Measurements from ENCODE around the gene RAB3GAP1. TPM values are rescaled to one million over a fixed set of nuclear protein-coding genes. Genes with fewer than 3 reads are reported as not detected.

RAB3GAP1 gene
- total RNA-seq, 3 donors from 2014 or later (not counting 1 experiment from before 2014, with no cell fraction given), result 9.6 to 12.6 (median 9.8) TPM

DNA sequence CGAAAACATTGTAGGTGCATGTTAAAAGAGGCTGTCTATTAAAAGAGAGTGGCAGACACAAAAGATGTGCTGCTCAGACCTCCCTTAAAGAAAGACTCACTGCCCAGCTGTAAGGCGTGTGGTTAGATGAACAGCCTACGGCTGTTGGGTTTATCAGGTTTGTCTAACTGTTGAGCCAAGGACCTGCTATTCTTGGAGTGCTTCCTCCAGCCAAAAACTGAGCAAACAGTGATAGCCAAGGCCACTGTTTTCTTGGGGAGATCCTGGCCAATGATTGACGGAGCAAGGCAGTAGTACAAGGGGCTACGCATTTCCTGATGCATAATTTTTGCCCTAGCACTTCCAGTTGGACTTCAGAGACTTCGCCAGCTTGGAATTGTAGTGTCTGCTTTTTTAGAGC, 1.4 kb upstream of the RAB3GAP1 start:
- DNase-seq, result no peak
- Mint-ChIP-seq H3K27ac (peak overlapping the region in 1 of 2 donors; percentile 98), H3K36me3 (no peaks in the 10 kb centered on the region), H3K4me3 (peak overlapping the region; percentile 70), H3K9me3 (no peaks in the 10 kb centered on the region), H3K27me3 (ENCODE audit: low read depth in 2 of 2) (peaks cover 44 to 51% of the 10 kb centered on the region in 2 donors), H3K4me1 (peaks cover 20 to 29% of the 10 kb centered on the region in 2 donors)
- ATAC-seq, result no peak
- Histone ChIP-seq H3K27ac (ENCODE audit: low read length) (no peak overlapping the region), H3K27me3 (ENCODE audit: control insufficient read depth, insufficient read depth, low read length) (peaks cover 13% of the 10 kb centered on the region), H3K36me3 (ENCODE audit: control insufficient read depth, insufficient read depth, low read length) (no peaks in the 10 kb centered on the region), H3K9me3 (ENCODE audit: control insufficient read depth, insufficient read depth, low read length) (no peaks in the 10 kb centered on the region), H3K4me3 (ENCODE audit: low read length) (no peak overlapping the region), H3K4me1 (ENCODE audit: control insufficient read depth, insufficient read depth, low read length) (peaks cover 7% of the 10 kb centered on the region)
- intact Hi-C loops (cut with micrococcal nuclease), result loop anchor here (5.0 kb wide), 1 partner anchor 1077 kb away; no protein-coding TSS in a partner anchor
- WGBS (ENCODE audit: insufficient coverage), result 96% methylated on average over 6 of the region's 6 CpGs
- TF ChIP-seq, protein P1, sequence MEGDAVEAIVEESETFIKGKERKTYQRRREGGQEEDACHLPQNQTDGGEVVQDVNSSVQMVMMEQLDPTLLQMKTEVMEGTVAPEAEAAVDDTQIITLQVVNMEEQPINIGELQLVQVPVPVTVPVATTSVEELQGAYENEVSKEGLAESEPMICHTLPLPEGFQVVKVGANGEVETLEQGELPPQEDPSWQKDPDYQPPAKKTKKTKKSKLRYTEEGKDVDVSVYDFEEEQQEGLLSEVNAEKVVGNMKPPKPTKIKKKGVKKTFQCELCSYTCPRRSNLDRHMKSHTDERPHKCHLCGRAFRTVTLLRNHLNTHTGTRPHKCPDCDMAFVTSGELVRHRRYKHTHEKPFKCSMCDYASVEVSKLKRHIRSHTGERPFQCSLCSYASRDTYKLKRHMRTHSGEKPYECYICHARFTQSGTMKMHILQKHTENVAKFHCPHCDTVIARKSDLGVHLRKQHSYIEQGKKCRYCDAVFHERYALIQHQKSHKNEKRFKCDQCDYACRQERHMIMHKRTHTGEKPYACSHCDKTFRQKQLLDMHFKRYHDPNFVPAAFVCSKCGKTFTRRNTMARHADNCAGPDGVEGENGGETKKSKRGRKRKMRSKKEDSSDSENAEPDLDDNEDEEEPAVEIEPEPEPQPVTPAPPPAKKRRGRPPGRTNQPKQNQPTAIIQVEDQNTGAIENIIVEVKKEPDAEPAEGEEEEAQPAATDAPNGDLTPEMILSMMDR (IDR thresholded peaks at IDR 0.05), result no peak

DNA sequence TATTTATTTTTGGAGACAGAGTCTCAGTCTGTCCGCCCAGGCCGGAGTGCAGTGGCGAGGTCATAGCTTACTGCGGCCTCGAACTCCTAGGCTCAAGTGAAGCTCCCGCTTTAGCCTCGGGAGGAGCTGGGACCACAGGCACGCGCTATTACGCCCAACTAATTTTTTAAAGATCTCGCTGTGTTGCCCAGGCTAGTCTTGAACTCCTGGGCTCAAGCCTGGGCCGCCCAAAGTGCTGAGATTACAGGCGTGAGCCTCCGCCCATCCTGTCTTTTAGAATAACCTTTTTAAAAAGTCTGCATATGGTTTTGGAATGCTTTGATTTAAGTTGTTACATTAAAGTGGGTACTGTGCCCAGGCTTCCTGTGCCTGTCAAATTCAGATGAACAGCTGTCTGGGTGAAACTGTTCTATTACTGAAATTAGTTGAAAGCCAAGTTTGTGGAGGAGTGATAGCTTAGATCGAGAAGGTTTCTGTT, 944 bp downstream of the RAB3GAP1 start:
- H3K27me3 ChIP-seq (ENCODE audit: control insufficient read depth, insufficient read depth, low read length), result peaks cover 13% of the 10 kb centered on the region
- no peaks in the 10 kb centered on the region for H3K9me3 ChIP-seq (ENCODE audit: control insufficient read depth, insufficient read depth, low read length)
- peak overlapping the region; percentile 96 to 98 for H3K27ac Mint-ChIP-seq
- no peaks in the 10 kb centered on the region for H3K36me3 Mint-ChIP-seq
- 23% methylated on average over 14 of the region's 15 CpGs for WGBS (ENCODE audit: insufficient coverage)
- intact Hi-C loops (cut with micrococcal nuclease), result loop anchor here (1.0 to 5.0 kb wide), 6 partner anchors 59 to 1074 kb away; partner anchors contain the start of genes CCNT2 and UBXN4
- peak overlapping the region; percentile 58 for H3K4me3 ChIP-seq (ENCODE audit: low read length)
- peaks cover 42 to 50% of the 10 kb centered on the region in 2 donors for H3K27me3 Mint-ChIP-seq (ENCODE audit: low read depth in 2 of 2)
- peaks cover 20 to 29% of the 10 kb centered on the region in 2 donors for H3K4me1 Mint-ChIP-seq
- peak in 1 of 2 donors; percentile 52 for DNase-seq
- no peaks in the 10 kb centered on the region for H3K9me3 Mint-ChIP-seq
- peak overlapping the region; percentile 90 for H3K27ac ChIP-seq (ENCODE audit: low read length)
- TF ChIP-seq, protein P1 (IDR thresholded peaks at IDR 0.05), result no peak
- H3K36me3 ChIP-seq (ENCODE audit: control insufficient read depth, insufficient read depth, low read length), result no peaks in the 10 kb centered on the region
- peaks cover 7% of the 10 kb centered on the region for H3K4me1 ChIP-seq (ENCODE audit: control insufficient read depth, insufficient read depth, low read length)
- H3K4me3 Mint-ChIP-seq, result peak overlapping the region; percentile 97
- no peak for ATAC-seq

DNA sequence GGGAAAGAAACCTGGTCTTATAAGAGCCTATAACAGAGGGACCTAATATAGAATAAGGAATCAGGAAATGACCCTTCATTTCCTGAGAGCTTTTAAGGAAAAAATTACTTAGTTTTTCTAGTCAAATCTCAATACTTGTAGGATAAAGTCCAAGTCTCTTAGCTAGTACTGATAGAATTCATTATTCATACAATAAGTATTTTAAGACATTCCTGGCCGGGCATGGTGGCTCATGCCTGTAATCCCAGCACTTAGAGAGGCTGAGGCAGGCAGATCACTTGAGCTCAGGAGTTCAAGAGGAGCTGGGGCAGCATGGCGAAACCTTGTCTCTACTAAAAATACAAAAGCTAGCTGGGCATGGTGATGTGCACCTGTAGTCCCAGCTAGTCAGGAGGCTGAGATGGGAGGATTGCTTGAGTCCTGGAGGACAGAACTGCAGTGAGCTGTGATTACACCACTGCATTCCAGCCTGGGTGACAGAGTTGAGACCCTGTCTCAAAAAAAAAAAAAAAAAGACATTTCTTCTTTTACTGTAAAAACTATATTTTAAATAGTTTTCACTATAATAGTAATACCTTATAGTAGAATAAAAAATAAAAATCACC, 3.2 kb downstream of the RAB3GAP1 start:
- Mint-ChIP-seq H3K4me3 (no peak overlapping the region), H3K4me1 (peaks cover 20 to 29% of the 10 kb centered on the region in 2 donors)
- 78% methylated on average over 2 of the region's 2 CpGs for WGBS (ENCODE audit: insufficient coverage)

More for the DNA sequence above, 3.2 kb downstream of the RAB3GAP1 start:
- Histone ChIP-seq H3K27ac (ENCODE audit: low read length) (no peak overlapping the region), H3K4me1 (ENCODE audit: control insufficient read depth, insufficient read depth, low read length) (peaks cover 7% of the 10 kb centered on the region), H3K27me3 (ENCODE audit: control insufficient read depth, insufficient read depth, low read length) (peaks cover 10% of the 10 kb centered on the region), H3K36me3 (ENCODE audit: control insufficient read depth, insufficient read depth, low read length) (no peaks in the 10 kb centered on the region), H3K9me3 (ENCODE audit: control insufficient read depth, insufficient read depth, low read length) (no peaks in the 10 kb centered on the region), H3K4me3 (ENCODE audit: low read length) (no peak overlapping the region)
- intact Hi-C loops (cut with micrococcal nuclease), result no loop called here
- ATAC-seq, result no peak
- H3K36me3 Mint-ChIP-seq, result no peaks in the 10 kb centered on the region
- TF ChIP-seq, protein P1 (IDR thresholded peaks at IDR 0.05), result no peak
- no peaks in the 10 kb centered on the region for H3K9me3 Mint-ChIP-seq
- no peak for DNase-seq
- H3K27me3 Mint-ChIP-seq (ENCODE audit: low read depth in 2 of 2), result peaks cover 40 to 45% of the 10 kb centered on the region in 2 donors
- H3K27ac Mint-ChIP-seq, result no peak overlapping the region

All from natural killer cell (primary cell).